Stimulated activated CD8-positive, alpha-beta memory T cell treated with anti-CD3 and anti-CD28 coated beads, Interleukin-4, amount 100 ng/mL, for 48 hours (primary cell): Measurements from ENCODE around the gene CRYGC.
A peak's percentile ranks its signal among the peaks of the same experiment; 100 is the strongest.
"Not testable (repeated sequence)": the region's sequence is repeated elsewhere in the genome, so short reads cannot be mapped to it uniquely, and the experiment has no call there.

ENCODE experiments used
- DNase-seq: peaks from one replicate; pipeline ENCODE4 v3.0.0-alpha.2; 2020

Gene CRYGC

DNA sequence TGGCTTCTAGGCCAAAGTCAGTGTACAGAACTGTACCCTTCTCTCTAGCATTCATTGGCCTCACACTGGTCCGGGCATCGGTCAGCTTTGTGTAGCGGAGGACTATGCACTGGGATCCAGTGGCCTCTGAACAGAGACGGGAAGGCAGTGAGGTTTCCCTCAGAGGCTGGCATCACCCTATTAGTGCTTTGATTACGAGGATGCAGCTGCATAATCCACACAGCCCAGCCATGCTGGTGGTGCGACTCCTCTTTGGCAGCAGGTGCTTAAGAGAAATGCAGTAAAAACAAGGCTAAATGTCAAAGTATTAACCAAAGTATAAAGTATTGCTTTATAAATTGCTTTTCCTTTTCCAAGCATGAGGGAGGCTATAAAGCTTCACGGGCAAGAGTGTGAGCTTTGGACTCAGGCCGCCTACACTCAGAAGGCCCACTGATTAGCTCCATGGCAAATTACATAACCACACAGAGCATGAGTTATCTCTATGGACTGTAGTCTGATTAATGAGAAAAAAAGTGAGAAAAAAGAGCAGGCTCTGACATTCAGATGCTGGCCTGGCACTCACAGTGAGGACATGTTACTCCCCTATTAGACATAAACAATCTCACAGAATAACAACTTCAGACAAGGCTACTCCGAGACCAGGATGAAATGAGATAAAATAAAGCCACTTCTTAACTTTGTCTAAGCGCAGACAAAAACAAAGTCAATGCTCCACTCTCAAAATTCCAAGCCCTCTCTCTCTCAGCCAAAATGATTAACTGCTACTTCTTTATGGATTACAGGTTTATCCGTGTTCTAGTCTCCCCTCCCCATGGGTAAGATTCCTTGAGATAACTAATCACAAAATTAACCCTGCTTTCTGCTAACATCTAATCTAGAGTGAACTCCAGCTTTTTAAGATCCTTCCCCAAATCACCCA lies 6.4 kb upstream of the CRYGC start:
- no peak for DNase-seq

DNA sequence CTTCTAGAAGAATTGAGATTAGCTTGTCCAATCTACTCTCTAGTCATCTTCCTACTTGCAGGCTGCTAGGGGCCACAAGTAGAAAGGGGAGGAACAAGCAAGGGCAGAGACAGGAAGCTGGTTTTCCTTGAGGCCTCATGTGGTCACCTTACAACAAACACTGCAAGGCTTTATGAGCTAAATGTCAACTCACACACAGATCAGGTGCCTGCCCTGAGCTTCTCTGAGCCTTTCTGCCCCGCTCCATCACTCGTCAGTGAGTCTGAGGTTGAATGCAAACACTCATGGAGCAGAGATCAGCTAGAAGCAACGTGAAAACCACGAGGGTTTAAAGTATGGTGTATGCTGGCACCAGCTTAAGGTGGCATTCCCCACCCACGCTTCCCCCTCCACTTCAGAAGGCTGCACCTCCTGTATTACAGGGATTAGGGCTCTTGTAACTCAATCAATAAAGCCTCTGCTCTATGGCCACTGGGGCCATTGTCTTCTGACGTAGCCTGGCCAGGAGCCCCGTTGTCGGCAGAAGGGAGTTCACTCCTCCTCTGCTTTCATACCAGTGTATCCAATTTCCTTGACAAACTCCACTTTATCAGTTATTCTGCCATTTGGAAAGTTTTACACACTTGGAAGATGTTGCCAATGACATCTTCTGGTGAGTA lies 5.4 kb upstream of the CRYGC start:
- DNase-seq = no peak

DNA sequence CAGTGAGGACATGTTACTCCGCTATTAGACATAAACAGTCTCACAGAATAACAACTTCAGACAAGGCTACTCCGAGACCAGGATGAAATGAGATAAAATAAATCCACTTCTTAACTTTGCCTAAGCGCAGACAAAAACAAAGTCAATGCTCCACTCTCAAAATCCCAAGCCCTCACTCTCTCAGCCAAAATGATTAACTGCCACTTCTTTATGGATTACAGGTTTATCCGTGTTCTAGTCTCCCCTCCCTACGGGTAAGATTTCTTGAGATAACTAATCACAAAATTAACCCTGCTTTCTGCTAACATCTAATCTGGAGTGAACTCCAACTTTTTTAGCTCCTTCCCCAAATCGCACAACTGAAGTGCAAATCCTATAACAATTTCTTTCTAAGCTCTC lies 1.1 kb upstream of the CRYGC start:
- no peak for DNase-seq

DNA sequence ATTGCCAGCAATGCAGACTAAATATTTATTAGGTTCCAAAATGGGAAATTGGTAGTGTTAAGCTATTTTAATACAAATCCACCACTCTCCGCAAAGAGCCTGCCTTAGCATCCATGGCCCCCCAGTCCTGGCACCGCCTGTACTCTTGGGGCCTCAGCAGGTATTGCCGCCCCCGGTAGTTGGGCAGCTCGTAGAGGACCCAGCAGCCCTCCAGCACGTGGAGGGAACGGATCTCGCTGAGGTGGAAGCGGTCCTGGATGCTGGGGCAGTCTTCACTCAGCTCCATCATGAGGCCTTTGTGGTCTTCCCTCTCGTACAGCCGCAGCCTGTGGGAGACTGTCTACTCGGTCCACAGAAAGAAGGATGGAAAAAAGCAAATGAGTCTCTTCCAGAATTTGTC lies 1.5 kb downstream of the CRYGC start:
- DNase-seq = no peak

DNA sequence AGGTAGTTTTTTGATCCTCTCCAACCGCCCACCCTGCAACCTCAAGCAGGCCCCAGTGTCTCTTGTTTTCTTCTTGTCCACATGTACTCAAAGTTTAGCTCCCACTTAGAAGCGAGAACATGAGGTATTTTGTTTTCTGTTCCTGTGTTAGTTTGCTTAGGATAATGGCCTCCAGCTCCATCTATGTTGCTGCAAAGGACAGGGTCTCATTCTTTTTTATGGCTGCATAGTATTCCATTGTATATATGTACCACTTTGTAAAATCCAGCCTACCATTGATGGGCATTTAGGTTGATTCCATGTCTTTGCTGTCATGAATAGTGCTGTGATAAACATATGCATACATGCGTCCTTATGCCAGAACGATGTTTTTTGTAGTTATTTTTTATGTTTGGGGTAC lies 2.5 kb downstream of the CRYGC start:
- no peak for DNase-seq

DNA sequence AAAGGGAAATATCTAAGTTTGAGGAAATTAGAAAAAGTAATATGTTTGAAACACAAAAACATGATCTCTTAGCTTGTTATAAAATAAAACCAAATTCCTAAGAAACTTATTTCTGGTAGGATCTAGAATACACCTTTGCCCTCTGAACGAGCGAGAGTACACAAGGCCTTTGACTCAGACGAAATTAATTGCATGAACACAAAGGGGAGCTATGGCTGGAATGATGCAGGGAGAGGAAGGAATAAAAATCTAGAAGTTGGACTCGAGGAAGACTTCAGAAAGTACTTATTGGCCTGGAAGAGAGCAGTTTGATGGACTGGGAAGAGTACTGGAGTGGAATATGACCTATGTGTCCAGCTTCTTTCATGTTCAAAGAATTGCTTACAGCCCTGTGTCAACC lies 4.4 kb downstream of the CRYGC start:
- no peak for DNase-seq

DNA sequence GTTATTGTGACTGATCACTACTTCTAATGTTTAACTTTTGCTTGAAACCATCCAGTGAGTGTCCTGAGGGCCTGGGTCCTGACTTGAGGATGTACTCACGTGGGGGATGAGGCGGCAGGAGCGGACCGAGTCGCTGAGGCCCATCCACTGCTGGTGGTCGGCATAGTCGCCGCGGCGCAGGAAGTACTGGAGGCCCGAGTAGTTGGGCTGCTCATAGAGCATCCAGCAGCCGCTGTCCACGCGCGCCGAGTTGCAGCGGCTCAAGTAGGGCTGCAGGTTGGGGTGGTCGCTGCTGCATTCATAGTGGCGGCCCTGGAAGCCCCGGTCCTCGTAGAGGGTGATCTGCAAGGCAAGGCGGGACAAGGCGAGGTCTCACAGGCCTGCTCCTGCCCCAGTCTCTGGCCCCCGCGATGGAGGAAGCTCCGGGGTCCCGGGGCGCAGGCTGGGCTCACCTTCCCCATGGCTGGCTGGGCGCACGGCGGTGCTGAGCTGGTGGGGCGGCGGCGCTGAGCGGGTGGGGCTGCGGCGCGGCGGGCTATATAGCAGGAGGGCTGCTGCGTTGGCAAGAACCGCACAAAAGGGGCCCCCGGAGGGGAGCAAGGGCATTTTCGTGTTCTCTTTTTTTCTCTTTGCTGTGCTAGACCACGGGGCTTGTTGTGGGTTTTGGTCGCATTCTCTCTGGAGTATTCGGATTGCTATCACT lies 5.5 kb downstream of the CRYGC start, which contains the start of gene CRYGD:
CRYGD (minus strand) TSS at position 512 of the 703 bp plus-strand sequence; CDS start at position 461, 51 bp downstream.
- peak; percentile 24 for DNase-seq

DNA sequence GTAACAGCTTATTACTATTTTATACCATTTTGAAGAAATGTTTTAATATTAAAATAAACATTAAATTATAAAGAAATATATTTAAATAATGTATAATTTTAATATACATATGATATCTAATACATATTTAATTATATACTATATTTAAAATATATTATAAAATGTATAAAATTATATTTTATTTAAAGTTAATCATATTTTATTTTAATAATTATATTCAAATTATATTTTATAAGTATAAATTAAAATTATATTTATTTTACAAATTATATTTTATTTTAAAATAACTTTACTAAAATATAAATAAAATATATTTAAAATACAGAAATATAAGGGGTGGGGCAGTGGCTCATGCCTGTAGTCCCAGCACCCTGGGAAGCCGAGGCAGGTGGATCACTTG lies 7.4 kb downstream of the CRYGC start:
- DNase-seq = no peak

DNA sequence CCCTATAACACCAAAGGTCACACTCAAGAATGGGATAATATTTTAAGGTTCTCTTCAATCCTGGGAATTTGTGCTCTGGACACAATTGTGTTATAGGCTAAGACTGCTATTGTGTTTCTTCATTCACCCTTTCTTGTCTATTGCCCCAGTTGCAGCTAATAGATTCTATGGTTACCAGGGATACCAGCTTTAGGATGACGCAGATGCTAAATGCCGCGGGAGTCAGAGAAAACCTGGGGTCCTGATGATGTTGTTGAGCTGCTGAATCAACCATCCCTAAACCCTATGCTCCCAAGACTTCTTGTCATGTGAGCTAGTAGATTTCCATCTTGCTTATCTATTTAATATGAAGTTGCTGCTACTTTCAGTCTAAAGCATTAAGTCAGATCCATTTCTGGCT lies 10.7 kb downstream of the CRYGC start:
- DNase-seq = no peak

DNA sequence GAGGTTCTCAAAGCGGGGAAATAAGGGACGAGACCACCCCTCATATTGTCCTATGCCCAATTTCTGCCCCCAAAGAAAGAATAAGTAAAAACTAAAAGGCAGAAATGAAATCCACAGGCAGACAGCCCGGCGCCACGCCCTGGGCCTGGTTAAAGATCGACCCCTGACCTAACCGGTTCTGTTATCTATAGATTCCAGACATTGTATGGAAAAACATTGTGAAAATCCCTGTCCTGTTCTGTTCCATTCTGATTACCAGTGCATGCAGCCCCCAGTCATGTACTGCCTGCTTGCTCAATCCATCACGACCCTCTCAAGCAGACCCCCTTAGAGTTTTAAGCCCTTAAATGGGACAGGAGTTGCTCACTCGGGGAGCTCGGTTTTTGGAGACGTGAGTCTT lies 12.2 kb downstream of the CRYGC start:
- not testable (repeated sequence) for DNase-seq

DNA sequence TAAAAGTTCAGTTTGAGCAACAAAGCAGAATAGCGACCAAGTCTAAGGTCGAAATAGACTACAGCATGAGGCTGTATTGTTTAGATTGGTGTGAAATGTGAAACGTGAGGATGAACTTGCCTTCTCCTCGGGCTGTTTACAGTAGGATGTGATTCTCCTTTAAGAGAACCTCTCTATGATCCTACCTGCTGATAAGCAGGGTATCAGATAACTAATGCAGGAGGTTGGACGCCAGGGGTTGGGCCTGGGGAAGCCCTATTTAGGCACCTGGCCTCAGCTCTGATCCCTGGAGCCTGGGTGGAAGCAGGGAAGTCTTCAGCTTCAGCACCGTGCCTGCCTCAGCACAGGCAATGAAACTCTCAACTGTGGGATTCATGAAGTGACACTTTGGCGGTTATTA lies 16.7 kb downstream of the CRYGC start:
- no peak for DNase-seq

DNA sequence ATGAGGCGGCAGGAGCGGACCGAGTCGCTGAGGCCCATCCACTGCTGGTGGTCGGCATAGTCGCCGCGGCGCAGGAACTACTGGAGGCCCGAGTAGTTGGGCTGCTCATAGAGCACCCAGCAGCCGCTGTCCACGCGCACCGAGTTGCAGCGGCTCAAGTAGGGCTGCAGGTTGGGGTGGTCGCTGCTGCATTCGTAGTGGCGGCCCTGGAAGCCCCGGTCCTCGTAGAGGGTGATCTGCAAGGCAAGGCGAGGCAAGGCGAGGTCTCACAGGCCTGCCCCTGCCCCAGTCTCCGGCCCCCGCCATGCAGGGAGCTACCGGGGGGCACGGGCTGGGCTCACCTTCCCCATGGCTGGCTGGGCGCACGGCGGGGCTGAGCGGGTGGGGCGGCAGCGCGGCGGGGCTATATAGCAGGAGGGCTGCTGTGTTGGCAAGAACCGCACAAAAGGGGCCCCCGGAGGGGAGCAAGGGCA lies 17.3 kb downstream of the CRYGC start:
- not testable (repeated sequence) for DNase-seq

DNA sequence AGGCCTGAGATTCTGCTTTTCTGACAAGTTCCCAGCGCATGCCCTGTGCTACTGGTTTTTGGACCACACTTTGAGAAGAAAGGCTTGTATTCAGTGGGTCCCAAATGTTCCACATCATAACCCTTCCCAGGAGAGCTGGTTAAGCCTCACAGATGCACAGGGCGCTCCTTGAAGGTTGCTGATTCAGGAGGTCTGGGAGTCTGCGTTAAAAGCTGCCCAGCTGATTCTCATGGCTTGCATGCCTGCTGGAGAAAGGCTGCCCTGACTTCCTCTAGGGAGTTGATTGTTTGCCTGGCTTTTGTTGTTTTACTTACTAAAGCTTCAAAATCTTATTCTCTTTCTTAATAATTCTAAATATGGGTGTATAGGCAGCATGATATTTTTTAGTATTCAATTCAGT lies 26.0 kb downstream of the CRYGC start:
- DNase-seq = no peak

DNA sequence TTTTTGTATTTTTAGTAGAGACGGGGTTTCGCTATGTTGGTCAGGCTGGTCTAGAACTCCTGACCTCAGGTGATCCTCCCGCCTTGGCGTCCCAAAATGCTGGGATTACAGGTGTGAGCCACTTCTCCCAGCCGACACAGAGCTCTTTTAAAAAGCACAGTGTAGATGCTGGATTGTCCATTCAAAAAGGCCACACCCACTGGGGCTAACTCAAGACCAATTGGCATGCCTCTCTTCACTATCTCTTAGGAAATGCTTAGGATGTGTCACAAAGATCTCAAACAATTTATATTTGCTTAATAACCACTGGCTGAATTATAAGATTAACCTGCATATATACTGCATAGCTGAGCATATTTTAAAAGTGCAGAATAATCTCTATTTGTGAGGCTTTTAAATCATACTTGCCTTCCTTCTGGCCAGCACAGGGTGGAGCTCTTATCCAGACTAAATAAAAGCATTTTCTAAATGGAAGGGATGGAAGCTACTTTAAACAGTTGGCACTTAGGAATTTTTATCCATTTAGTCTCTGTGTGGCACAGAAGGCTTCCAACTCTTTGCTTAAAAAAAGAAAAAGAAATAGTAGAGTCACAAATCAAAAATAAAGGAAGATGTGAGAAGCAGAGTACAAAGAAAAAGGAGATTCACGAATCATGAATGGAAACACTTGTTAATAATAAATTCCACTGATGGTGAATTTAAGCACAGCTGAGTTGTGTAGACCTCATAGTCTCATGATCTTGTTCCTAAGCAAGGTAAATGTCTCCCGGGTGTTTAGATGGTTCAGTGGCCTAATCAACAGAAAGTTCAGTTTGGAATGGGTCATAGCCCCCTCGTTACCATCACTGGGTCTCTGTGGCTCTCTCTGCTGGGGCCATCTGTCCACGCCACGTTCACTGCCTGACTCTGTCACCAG lies 27.7 kb downstream of the CRYGC start:
- DNase-seq = no peak

DNA sequence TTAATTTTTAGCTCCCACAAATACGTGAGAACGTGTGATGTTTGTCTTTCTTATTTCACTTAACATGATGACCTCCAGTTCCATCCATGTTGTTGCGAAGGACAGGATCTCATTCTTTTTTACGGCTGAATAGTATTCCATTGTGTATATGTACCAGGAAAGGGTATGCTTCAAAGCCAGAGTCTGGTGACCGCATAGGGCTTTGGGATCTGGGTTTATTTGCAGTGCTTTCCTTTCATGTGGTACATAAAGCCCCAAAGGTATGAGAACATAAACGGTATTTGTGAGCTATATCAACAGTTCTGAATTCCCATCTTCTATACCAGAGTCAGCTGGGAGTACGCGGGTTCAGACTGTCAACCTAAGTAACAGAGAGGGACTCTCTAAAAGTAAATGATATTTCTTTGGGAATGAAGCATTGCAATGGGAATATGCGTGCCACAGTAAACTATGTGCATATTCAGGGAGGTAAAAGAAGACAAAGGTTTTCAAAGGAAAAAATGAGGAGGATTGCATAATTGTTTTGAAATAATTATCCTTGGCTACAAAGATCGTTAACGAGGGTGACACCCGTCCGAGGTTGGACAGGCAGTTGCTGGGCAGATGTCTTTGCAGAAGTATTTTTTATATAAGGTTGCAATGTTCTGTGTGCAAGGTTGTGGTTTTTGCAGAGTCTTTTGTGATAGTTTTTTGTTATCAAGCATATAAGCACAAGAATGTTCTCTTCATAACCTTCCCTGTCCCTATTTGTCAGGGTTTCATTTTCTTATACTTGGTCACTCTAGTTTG lies 29.8 kb downstream of the CRYGC start:
- no peak for DNase-seq

DNA sequence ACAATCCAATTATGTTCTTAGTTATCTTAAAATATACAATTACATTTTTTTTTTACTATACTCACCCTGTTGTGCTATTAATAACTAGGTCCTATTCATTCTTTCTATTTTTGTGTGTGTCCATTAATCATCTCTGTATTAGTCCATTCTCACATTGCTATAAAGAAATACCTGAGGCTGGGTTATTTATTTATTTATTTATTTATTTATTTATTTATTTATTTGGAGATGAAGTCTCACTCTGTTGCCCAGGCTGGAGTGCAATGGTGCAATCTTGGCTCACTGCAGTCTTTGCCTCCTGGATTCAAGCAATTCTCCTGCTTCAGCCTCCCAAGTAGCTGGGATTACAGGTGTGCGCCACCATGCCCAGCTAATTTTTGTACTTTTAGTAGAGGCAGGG lies 30.9 kb downstream of the CRYGC start:
- not testable (repeated sequence) for DNase-seq

DNA sequence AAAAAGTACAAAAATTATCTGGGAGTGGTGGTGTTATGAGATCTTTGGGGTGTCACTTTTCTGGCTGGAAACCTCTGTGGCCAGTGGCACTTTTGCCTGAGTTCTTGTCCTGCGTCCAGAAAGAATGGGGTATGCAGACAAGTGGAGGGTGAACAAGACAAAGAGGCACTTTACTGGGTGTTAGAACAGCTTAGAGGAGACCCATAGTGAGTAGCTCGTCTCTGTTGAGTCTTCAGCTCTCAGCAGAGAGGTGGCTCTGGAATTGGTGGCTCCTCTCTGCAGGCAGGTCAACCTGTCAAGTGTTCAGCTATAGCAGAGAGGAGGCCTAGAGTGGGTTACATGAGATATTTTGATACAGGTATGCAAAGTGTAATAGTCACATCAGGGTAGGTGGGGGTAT lies 31.4 kb downstream of the CRYGC start:
- no peak for DNase-seq

DNA sequence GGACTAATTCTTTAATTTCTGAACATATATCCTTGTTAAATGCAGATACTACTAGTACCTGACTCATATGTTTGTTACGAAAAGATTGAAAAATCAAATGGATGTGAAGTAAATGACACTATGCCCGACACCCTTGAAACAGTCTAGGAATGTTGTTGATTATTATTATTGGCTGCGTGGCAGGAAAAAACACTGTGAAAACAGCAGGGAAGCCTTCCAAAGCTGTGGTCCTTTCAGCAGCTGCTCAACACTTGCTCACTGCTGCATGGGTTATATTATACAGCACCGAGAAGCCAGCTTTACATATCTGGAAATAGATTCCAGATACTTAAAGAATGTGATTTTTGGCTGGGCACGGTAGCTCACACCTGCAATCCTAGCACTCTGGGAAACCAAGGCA lies 31.8 kb downstream of the CRYGC start:
- no peak for DNase-seq

DNA sequence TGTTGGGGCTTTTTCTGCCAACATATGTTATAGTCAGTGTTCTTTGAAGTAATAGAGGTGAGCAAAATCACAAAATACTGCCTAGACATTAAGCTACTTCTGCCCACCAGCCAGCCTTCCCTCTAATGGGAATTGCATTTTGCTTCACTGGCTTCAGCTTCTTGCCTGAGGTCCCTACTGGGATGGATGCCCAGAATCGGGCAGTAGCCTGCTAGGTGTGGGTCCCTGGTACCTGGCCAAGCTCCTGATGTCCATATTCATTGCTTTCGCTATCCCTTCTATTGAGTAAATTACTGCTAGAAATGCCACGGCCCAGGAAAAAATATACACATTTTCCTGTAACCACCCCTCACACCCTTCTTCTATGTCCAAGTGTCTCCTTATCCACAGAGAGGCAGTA lies 32.3 kb downstream of the CRYGC start:
- DNase-seq = no peak

DNA sequence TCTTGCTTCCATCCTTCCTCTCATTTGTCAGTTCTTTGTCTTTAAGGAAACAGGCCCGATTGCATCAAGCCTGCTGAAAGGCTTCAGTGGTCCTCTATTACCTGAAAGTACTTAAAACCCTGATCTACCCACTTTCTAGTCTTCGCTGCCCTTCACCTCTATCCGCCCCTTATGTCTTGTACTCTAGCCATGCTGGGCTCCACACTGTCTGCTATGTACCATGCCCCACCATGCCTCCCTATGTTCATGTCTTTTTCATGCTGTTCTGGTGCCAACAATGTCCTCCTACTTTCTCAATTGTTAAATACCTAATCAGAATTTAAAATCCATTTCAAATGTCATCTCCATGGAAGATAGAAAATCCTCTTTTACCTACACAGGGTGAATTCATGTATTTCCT lies 33.5 kb downstream of the CRYGC start:
- no peak for DNase-seq

DNA sequence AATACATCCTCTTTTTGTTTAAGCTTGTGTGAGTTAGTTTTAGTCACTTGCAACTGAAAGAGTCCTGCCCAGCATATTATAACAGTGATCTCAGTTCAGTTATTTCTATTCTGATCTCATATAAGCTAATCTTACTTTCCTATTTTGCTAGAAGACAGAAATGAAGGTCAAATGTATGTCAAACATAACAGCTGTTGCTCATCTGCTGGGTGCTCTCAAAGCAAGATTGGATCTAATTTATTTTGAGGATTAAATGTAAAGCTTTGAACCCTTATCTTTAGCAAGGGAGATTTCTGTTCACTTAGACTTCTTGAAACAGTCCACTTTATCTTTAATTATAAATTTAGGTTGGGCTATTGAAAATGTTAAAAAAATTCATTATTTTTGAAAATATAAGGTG lies 36.5 kb downstream of the CRYGC start:
- DNase-seq = no peak
